Keratinocyte (primary cell): ENCODE measurements around the gene ZFP2.
"Not testable (repeated sequence)": the region's sequence is repeated elsewhere in the genome, so short reads cannot be mapped to it uniquely, and the experiment has no call there.

Experiments
- CTCF ChIP-seq, 3 experiments: IDR thresholded peaks in 1 of 3; conservative IDR thresholded peaks in 1 of 3; optimal IDR thresholded peaks in 1 of 3; 2 replicates in 2 of 3; 3 replicates in 1 of 3; pipeline versions ENCODE3 to v1.5.1; 2011; ENCODE audit warnings: low read length in 3 of 3, mild to moderate bottlenecking in 3 of 3, moderate library complexity in 2 of 3, control low read depth in 1 of 3, inconsistent platforms in 1 of 3; ENCODE audit not compliant: insufficient read depth in 2 of 3; ENCODE audit errors: extremely low read depth in 1 of 3
- EZH2 ChIP-seq: IDR thresholded peaks from one replicate; pipeline ENCODE4 v1.6.1; 2012; ENCODE audit warnings: inconsistent platforms, mild to moderate bottlenecking, low read length, moderate library complexity

- not testable (repeated sequence) for TF ChIP-seq CTCF (optimal IDR thresholded peaks at IDR 0.05 in 1 of 3, IDR thresholded peaks at IDR 0.05 in 1 of 3, conservative IDR thresholded peaks at IDR 0.05 in 1 of 3; ENCODE audit: extremely low read depth in 1 of 3, insufficient read depth in 2 of 3, low read length in 3 of 3); EZH2
Measured at GRCh38 chr5:178883115-178883694, 12.5 kb upstream of the ZFP2 start.
